ENCODE data around the gene MBOAT2.

The MBOAT2 gene

DNA sequence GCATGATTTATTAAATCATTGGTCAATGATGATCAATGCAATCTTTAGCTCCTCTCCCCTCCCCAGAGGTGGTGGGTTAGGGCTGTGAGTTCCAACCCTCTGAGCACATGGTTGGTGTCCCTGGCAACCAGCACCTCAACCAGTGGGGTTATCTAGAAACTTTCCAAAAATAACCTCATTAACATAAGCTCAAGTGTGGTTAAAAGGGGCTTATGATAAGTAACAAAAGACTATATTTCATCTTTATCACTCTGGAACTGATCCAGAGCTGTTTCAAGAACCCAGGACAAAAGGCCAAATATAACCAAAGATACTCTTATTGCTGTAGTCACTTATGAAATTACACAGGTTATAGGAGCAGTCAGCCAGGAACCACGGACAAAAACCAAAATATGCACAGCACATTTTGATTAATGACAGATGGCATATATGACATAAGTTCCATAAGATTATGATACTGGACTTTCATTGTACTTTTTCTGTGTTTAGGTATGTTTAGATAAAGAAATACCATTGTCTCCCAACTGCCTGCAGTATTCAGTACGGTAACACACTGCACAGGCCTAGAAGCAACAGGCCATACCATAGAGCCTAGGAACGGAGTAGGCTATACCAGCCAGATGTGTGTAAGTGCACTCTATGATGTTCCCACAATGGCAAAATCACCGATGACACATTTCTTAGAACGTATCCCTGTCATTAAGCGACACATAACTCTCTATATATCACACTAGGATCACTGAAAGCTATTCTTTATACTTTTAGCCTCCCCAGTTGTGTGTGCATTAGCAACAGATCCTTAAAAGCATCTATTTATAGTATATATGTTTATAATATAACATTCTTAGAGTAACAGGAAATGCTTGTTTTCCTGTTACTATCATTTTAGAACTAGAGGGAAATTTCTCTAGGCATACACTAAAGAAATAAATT is 197.9 kb downstream of the MBOAT2 start:
- no peak for DNase-seq

DNA sequence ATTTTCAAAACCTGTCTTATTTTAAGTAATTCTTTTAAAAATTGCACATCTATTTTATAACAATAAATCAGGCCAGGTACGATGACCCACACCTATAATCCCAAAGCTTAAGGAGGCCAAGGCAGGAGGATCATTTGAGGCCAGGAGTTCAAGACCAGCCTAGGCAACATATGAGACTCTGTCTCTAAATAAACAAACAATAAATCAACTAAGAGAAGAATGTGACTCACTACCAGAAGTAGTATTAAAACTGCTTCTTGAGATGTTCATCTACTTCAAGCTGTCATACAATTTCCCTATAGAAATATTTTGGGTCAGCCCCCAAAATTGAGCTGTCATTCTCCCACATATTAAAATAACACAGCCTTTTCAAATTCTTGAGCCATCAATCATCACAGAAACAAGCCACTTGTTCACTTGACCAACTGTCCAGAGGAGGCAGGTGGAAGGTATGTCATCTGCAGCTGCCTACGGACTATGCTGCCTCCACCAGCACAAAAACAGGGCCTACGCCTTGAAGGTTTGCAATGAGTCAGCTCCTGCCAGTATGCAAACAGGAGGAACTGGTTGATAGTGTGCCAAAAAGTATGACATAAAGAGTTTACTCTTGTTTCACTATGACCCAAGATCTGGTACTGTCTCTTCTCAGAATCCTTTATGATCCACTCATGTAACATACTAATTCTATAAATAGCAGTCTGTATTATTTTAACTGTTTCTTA is 199.7 kb downstream of the MBOAT2 start:
- peak; percentile 63 for DNase-seq

DNA sequence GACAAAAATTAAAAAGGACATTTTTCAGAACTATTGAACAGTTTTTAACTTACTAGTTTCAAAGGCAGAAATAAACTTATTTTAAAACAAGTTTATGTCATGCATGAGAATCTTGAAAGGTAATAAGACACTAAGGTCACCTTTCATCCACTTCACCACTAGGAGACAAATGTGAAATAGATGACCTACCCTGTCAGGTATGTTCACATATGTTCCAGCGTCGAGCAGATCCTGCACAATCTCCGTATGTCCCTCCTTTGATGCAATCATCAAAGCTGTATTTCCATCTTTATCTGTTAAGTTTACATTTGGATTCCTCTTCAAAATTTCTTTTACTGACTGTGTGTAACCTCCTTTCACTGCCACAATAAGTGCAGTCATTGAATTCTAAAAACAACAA is 200.7 kb downstream of the MBOAT2 start:
- no peak for DNase-seq

Data from kidney glomerular epithelial cell (primary cell).